Lower leg skin (tissue), 3 donors: ENCODE data around the gene NXPE2.

Experiments used
- CTCF ChIP-seq, 3 donors: fragments of 450-650 bp; IDR thresholded peaks; one replicate each; pipeline ENCODE4 v1.5.1; 2016; ENCODE audit warnings: antibody characterized with exemption in 3 of 3, mild to moderate bottlenecking in 3 of 3, moderate library complexity in 2 of 3
- POLR2A ChIP-seq, 2 donors: fragments of 450-650 bp; IDR thresholded peaks; one replicate each; pipeline ENCODE4 v1.6.1; 2016 to 2017; ENCODE audit warnings: antibody characterized with exemption in 2 of 2, mild to moderate bottlenecking in 1 of 2, moderate library complexity in 1 of 2

GRCh38 chr11:114713756-114714155 lies 35.4 kb downstream of the NXPE2 start:
- no peak for TF ChIP-seq CTCF (IDR thresholded peaks at IDR 0.05)
- TF ChIP-seq POLR2A (IDR thresholded peaks at IDR 0.05): no peak
